Endothelial cell of umbilical vein (primary cell): ENCODE data around the gene RAB44. TPM values are rescaled to one million over a fixed set of nuclear protein-coding genes. Genes with fewer than 3 reads are reported as not detected.

Experiments used
- BruUV-seq: library from RNA; stranded (reverse); fragments of 400-500 nt; replicated peaks from 2 replicates; lab custom pipeline; 2021; lab: Mats Ljungman, UMichigan
- CTCF ChIA-PET: fragments of 300-600, 350-600 bp; sonication (Branson Sonifier 250); formaldehyde crosslinking; loops from one replicate; lab custom pipeline; 2021; ENCODE audit warnings: antibody characterized with exemption, inconsistent platforms; lab: Charles Lee
- POLR2A ChIA-PET: fragments of 300-600, 350-600 bp; sonication (Branson Sonifier 250); formaldehyde crosslinking; loops from one replicate; lab custom pipeline; 2021; ENCODE audit warnings: antibody characterized with exemption, inconsistent platforms; lab: Charles Lee
- DNase-seq: peaks from one replicate; pipeline ENCODE4 v3.0.0-alpha.2; 2011; ENCODE audit warnings: low read depth, low spot score
- FAIRE-seq: peaks from 2 replicates; lab custom pipeline; 2011; peaks lifted over from hg19 to GRCh38; lab: Jason Lieb, UNC
- H2AFZ ChIP-seq: 2 replicates; pipeline ENCODE4 v1.6.0; 2012; ENCODE audit warnings: low read depth, low read length, control low read depth, inconsistent platforms
- H3K27ac ChIP-seq: 2 replicates; pipeline ENCODE4 v1.5.1; 2011; ENCODE audit warnings: low read depth, mild to moderate bottlenecking, control low read depth, low read length, moderate library complexity; ENCODE audit not compliant: insufficient read depth
- H3K27me3 ChIP-seq, 2 experiments: 2 replicates each; pipeline versions ENCODE4 v1.6.0 to v1.6.1; 2011; ENCODE audit warnings: low read length in 2 of 2, mixed read lengths in 1 of 2; ENCODE audit not compliant: control insufficient read depth in 2 of 2, insufficient read depth in 2 of 2
- H3K36me3 ChIP-seq, 2 experiments: 2 replicates in 1 of 2; 3 replicates in 1 of 2; pipeline ENCODE4 v1.5.1; 2011; ENCODE audit warnings: low read length in 2 of 2, mild to moderate bottlenecking in 1 of 2, moderate library complexity in 1 of 2; ENCODE audit not compliant: control insufficient read depth in 2 of 2, insufficient read depth in 2 of 2; ENCODE audit errors: extremely low read depth in 1 of 2
- H3K4me1 ChIP-seq: 3 replicates; pipeline ENCODE4 v1.5.1; 2011; ENCODE audit warnings: mild to moderate bottlenecking, low read length; ENCODE audit not compliant: control insufficient read depth, insufficient read depth; ENCODE audit errors: extremely low read depth
- H3K4me2 ChIP-seq: 2 replicates; pipeline ENCODE4 v1.6.1; 2011; ENCODE audit warnings: low read length, control low read depth, mixed read lengths; ENCODE audit not compliant: insufficient read depth
- H3K4me3 ChIP-seq, 3 experiments: fragments of 200-600 bp in 1 of 3; sonication (generic), shearing (Covaris generic) in 1 of 3; replicated peaks in 1 of 3; 2 replicates each; pipeline ENCODE4 v1.5.1; 2011 to 2016; ENCODE audit warnings: control low read depth in 3 of 3, low read length in 3 of 3, mild to moderate bottlenecking in 2 of 3, inconsistent platforms in 1 of 3, low read depth in 1 of 3, moderate library complexity in 1 of 3; ENCODE audit not compliant: insufficient read depth in 1 of 3
- H3K79me2 ChIP-seq: 2 replicates; pipeline ENCODE4 v1.6.0; 2012; ENCODE audit warnings: low read length, inconsistent platforms; ENCODE audit not compliant: control insufficient read depth, insufficient read depth
- H3K9ac ChIP-seq: replicated peaks from 2 replicates; pipeline ENCODE3; 2011; ENCODE audit warnings: low read length, control low read depth; ENCODE audit not compliant: insufficient read depth; ENCODE audit errors: extremely low read depth
- H3K9me1 ChIP-seq: replicated peaks from 3 replicates; pipeline ENCODE4 v1.6.0; 2011; ENCODE audit warnings: mild to moderate bottlenecking, low read length; ENCODE audit not compliant: control insufficient read depth, insufficient read depth; ENCODE audit errors: extremely low read depth
- H3K9me3 ChIP-seq: replicated peaks from 2 replicates; pipeline ENCODE4 v1.5.1; 2012; ENCODE audit warnings: low read length, inconsistent platforms; ENCODE audit not compliant: control insufficient read depth, insufficient read depth
- H4K20me1 ChIP-seq: replicated peaks from 2 replicates; pipeline ENCODE3; 2011; ENCODE audit warnings: mild to moderate bottlenecking, low read length; ENCODE audit not compliant: control insufficient read depth, insufficient read depth; ENCODE audit errors: extremely low read depth
- CTCF ChIP-seq, 2 donors: IDR thresholded peaks; 1 replicate in 1 of 2; 2 replicates in 1 of 2; pipeline ENCODE4 v1.5.1; 2011; ENCODE audit warnings: low read length in 2 of 2, mild to moderate bottlenecking in 2 of 2, moderate library complexity in 2 of 2, control low read depth in 1 of 2, inconsistent platforms in 1 of 2, low read depth in 1 of 2; ENCODE audit not compliant: insufficient read depth in 1 of 2; ENCODE audit errors: extremely low read depth in 1 of 2
- EZH2 ChIP-seq: IDR thresholded peaks from 2 replicates; pipeline ENCODE4 v1.6.1; 2012; ENCODE audit warnings: borderline replicate concordance, low read depth, mild to moderate bottlenecking, moderate library complexity, low read length, inconsistent platforms; ENCODE audit not compliant: severe bottlenecking
- FOS ChIP-seq: IDR thresholded peaks from 2 replicates; pipeline ENCODE4 v1.6.1; 2011; ENCODE audit warnings: mild to moderate bottlenecking, low read length, moderate library complexity, borderline replicate concordance; ENCODE audit not compliant: insufficient read depth
- GATA2 ChIP-seq: IDR thresholded peaks from 2 replicates; pipeline ENCODE4 v1.7.0; 2011; ENCODE audit warnings: low read depth, mild to moderate bottlenecking, moderate library complexity, mixed read lengths, low read length; ENCODE audit not compliant: insufficient read length, insufficient read depth
- JUN ChIP-seq: IDR thresholded peaks from 2 replicates; pipeline ENCODE4 v1.6.1; 2011; ENCODE audit warnings: borderline replicate concordance, low read depth; ENCODE audit not compliant: insufficient read length, insufficient read depth
- MAX ChIP-seq: IDR thresholded peaks from 2 replicates; pipeline ENCODE4 v1.6.1; 2011; ENCODE audit not compliant: insufficient read depth, insufficient read length
- MYC ChIP-seq: IDR thresholded peaks from one replicate; pipeline ENCODE4 v1.6.1; 2011; ENCODE audit warnings: mild to moderate bottlenecking, low read depth, low read length
- POLR2A ChIP-seq: IDR thresholded peaks from 2 replicates; pipeline ENCODE4 v1.6.1; 2012; ENCODE audit warnings: low read depth, mild to moderate bottlenecking, control low read depth, low read length
- POLR2AphosphoS5 ChIP-seq: IDR thresholded peaks from 2 replicates; pipeline ENCODE4 v1.6.1; 2012; ENCODE audit warnings: low read depth, mild to moderate bottlenecking, control low read depth, low read length, moderate library complexity; ENCODE audit not compliant: insufficient read depth
- dilution Hi-C: fragments of 300-500 bp; cut with MboI; formaldehyde crosslinking; loops from one replicate; pipeline ENCODE4 v1.15.0; 2019; ENCODE audit warnings: low sequenced_read_pairs; ENCODE audit not compliant: extremely low pct_ligation_motif_present
- intact Hi-C: fragments of 100-400 bp; cut with micrococcal nuclease; formaldehyde crosslinking; loops from one replicate; pipeline ENCODE4 v1.10.0; 2022
- polyA plus RNA-seq, 4 experiments: library from polyadenylated mRNA; depleted of rRNA in 3 of 4; stranded (reverse) in 3 of 4; unstranded in 1 of 4; fragments of >200 nt; gene quantifications; 2 replicates each; pipeline versions ENCODE4 v1.2.1 to v1.2.3, GENCODE V29; 2011 to 2012; ENCODE audit warnings: missing spikeins in 1 of 4
- total RNA-seq: library from RNA; stranded (reverse); gene quantifications from 2 replicates; pipeline ENCODE4 v1.2.3, GENCODE V29; 2021

RAB44 gene
- total and polyA plus RNA-seq, 2 donors (not counting 3 experiments of a cell fraction or from before 2014, with no cell fraction given): 0.03 to 0.11 TPM

GRCh38 chr6:36671687-36672375 is 25.8 kb upstream of the RAB44 start:
- Histone ChIP-seq H3K79me2 (no peaks in the 10 kb centered on the region), H3K27ac (no peak overlapping the region), H3K9me3 (no peaks in the 10 kb centered on the region), H3K27me3 (no peaks in the 10 kb centered on the region), H3K4me3 (no peak overlapping the region), H3K4me1 (peaks cover 8% of the 10 kb centered on the region), H2AFZ (no peak overlapping the region), H3K9ac (no peak overlapping the region), H3K9me1 (no peaks in the 10 kb centered on the region), H3K4me2 (no peak overlapping the region), H4K20me1 (no peaks in the 10 kb centered on the region), H3K36me3 (no peaks in the 10 kb centered on the region)
- CTCF ChIA-PET: no interaction called here
- no TSS peak for BruUV-seq
- POLR2A ChIA-PET: no interaction called here
- DNase-seq: no peak
- dilution Hi-C loops: no loop called here
- FAIRE-seq: no peak
- TF ChIP-seq FOS (no peak), CTCF (IDR thresholded peaks at IDR 0.05; ENCODE audit: extremely low read depth in 1 of 2, insufficient read depth in 1 of 2, low read depth in 1 of 2, low read length in 2 of 2) (no peak), GATA2 (no peak), JUN (no peak), MYC (no peak), MAX (no peak), POLR2AphosphoS5 (no peak), EZH2 (no peak), POLR2A (no peak)
- intact Hi-C loops: no loop called here
